Prostate gland (tissue), 2 donors: ENCODE results near the gene KCNQ1. TPM values are rescaled to one million over a fixed set of nuclear protein-coding genes. Genes with fewer than 3 reads are reported as not detected.

Experiments
- DNase-seq: peaks from one replicate; pipeline ENCODE4 v3.0.0-alpha.2; 2019; ENCODE audit warnings: low spot score
- H3K27ac ChIP-seq, 2 donors: fragments of 200-600 bp; sonication (generic); 2 replicates each; pipeline ENCODE4 v1.5.1; 2017 to 2019
- H3K27me3 ChIP-seq: fragments of 200-600 bp; sonication (generic); replicated peaks from 2 replicates; pipeline ENCODE4 v1.5.1; 2019; ENCODE audit not compliant: insufficient read depth
- H3K36me3 ChIP-seq, 2 donors: fragments of 200-600 bp; sonication (generic); 1 replicate in 1 of 2; 2 replicates in 1 of 2; pipeline versions ENCODE4 v1.5.1 to v1.8.1; 2017 to 2019
- H3K4me1 ChIP-seq: fragments of 200-600 bp; sonication (generic); replicated peaks from 2 replicates; pipeline ENCODE4 v1.5.1; 2019
- H3K4me3 ChIP-seq, 2 donors: fragments of 200-600 bp; sonication (generic); 2 replicates each; pipeline ENCODE4 v1.5.1; 2017 to 2019
- H3K9me3 ChIP-seq: fragments of 200-600 bp; sonication (generic); 2 replicates; pipeline ENCODE4 v1.5.1; 2017
- POLR2A ChIP-seq: fragments of 450-650 bp; IDR thresholded peaks from one replicate; pipeline ENCODE4 v1.6.1; 2016; ENCODE audit warnings: antibody characterized with exemption, mild to moderate bottlenecking
- POLR2AphosphoS5 ChIP-seq: sonication (generic); formaldehyde crosslinking; IDR thresholded peaks from one replicate; pipeline ENCODE4 v1.6.1; 2017; ENCODE audit warnings: antibody characterized with exemption
- WGBS: methylation state at CpG from one replicate; pipeline ENCODE4 v1.1.5; 2018; 5-methylcytosine and 5-hydroxymethylcytosine counted together
- intact Hi-C: fragments of 100-400 bp; cut with DNase I; formaldehyde crosslinking; loops from one replicate; pipeline ENCODE4 v1.14.2; 2022
- total RNA-seq, 2 donors: library from RNA; depleted of rRNA; stranded (reverse); fragments of >200 nt; gene quantifications; one replicate each; pipeline ENCODE4 v1.1.0, GENCODE V29; 2016
- TF ChIP-seq, protein P1 (sequence below), 4 experiments: fragments of 200-600 bp in 2 of 4; fragments of 450-650 bp in 2 of 4; sonication (generic) in 2 of 4; IDR thresholded peaks; 1 replicate in 3 of 4; 2 replicates in 1 of 4; pipeline ENCODE4 v1.5.1; 2016 to 2019; ENCODE audit warnings: antibody characterized with exemption in 4 of 4, mild to moderate bottlenecking in 2 of 4, moderate library complexity in 2 of 4

The KCNQ1 gene
- total RNA-seq, 2 donors from 2014 or later = 10.0 to 33.8 TPM

DNA sequence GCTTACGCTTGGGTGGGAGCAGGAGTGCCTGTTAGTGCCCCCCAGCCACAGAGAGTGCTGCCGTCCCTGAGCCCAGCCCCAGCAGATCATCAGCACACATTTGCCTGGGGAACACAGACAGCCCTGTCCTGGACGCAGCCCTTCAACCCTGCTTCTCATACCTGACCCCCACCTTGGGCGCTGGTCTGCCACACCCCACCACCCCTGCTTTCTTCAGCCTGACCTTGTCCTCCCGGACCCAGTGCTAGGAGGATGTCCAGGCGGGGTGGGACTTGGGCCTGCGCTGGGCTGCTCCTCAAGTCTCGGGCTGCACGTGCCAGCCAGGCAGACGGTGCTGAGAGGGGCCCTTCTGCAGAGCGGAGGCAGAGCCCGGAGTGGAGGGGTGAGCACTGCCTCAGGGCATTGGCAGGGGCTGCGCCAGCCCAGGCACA, 135.8 kb downstream of the KCNQ1 start:
- Histone ChIP-seq H3K4me1 (peaks cover 1% of the 10 kb centered on the region), H3K36me3 (no peaks in the 10 kb centered on the region), H3K27ac (no peak overlapping the region), H3K9me3 (no peaks in the 10 kb centered on the region), H3K27me3 (no peaks in the 10 kb centered on the region), H3K4me3 (no peak overlapping the region)
- no peak for DNase-seq
- intact Hi-C loops = no loop called here
- TF ChIP-seq, protein P1, sequence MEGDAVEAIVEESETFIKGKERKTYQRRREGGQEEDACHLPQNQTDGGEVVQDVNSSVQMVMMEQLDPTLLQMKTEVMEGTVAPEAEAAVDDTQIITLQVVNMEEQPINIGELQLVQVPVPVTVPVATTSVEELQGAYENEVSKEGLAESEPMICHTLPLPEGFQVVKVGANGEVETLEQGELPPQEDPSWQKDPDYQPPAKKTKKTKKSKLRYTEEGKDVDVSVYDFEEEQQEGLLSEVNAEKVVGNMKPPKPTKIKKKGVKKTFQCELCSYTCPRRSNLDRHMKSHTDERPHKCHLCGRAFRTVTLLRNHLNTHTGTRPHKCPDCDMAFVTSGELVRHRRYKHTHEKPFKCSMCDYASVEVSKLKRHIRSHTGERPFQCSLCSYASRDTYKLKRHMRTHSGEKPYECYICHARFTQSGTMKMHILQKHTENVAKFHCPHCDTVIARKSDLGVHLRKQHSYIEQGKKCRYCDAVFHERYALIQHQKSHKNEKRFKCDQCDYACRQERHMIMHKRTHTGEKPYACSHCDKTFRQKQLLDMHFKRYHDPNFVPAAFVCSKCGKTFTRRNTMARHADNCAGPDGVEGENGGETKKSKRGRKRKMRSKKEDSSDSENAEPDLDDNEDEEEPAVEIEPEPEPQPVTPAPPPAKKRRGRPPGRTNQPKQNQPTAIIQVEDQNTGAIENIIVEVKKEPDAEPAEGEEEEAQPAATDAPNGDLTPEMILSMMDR (IDR thresholded peaks at IDR 0.05) = no peak
- no peak for TF ChIP-seq POLR2AphosphoS5
- no peak for TF ChIP-seq POLR2A
- 90% methylated on average over 13 of the region's 13 CpGs for whole genome bisulfite sequencing

DNA sequence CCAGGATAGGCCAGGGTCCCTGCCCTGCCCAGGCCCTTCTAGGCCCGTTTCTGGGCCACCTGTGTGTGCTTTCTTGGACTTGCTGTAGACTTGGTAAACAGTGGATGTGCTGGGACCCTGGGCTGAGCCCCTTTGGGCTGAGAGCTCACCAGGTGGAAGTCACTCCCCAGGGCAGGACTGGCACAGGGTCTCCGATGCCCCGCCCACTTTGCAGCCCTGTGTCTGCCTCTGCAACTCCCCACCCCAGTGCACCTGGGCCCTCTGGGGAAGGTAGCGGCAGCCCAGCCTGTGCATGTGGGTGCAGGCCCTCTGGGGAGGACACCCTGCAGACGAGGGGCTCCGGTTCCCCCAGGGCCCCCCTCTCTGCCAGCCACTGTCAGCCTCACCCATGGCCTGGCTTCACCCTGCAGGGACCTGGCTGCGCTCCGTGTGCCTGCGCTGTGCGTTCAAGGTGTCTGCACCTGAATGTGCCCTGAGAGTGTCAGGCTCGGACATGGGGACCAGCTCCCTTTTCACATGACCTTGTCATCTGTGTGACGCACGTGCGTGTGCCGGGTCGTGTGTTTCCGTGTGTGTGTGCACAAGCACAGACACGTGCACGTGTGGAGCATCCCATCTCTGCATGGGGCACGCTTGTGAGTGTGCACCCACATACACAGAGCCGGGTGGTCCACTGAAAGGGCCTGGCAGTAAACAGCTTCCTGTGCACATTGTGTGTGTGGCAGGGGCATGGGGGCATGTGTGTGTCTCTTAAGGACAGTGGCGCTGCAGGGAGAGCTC, 136.5 kb downstream of the KCNQ1 start:
- Histone ChIP-seq H3K36me3 (no peaks in the 10 kb centered on the region), H3K27me3 (no peaks in the 10 kb centered on the region), H3K4me1 (no peaks in the 10 kb centered on the region), H3K4me3 (no peak overlapping the region), H3K9me3 (no peaks in the 10 kb centered on the region), H3K27ac (no peak overlapping the region)
- intact Hi-C loops = no loop called here
- no peak for TF ChIP-seq POLR2AphosphoS5
- WGBS = 90% methylated on average over 21 of the region's 22 CpGs
- DNase-seq = no peak

DNA sequence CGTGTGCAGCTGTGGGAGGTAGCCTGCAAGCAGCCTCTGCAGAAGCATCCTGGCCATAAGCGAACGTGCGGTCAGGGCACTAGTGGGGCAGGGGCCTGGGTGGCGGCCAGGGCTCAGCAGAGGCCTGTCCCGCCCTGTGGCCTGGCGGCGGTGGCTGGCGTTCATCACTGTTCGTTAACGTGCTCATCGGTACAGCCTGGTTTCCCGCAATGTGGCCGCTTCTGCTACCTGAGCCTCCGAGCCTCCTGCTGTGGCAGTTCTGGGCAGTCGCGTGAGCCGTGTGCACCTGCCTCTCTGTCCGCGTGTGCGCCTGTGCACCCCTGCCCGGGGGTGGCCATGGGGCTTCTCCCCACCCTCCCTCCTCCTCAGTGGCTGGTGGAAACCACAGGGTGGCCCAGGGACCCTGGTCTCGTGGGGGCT, 137.1 kb downstream of the KCNQ1 start:
- Histone ChIP-seq H3K4me3 (no peak overlapping the region), H3K27ac (no peak overlapping the region), H3K9me3 (no peaks in the 10 kb centered on the region), H3K27me3 (no peaks in the 10 kb centered on the region), H3K36me3 (no peaks in the 10 kb centered on the region), H3K4me1 (no peaks in the 10 kb centered on the region)
- TF ChIP-seq, protein P1 (IDR thresholded peaks at IDR 0.05) = no peak
- TF ChIP-seq POLR2AphosphoS5 = no peak
- intact Hi-C loops = no loop called here
- DNase-seq = no peak
- WGBS = 93% methylated on average over 19 of the region's 23 CpGs

DNA sequence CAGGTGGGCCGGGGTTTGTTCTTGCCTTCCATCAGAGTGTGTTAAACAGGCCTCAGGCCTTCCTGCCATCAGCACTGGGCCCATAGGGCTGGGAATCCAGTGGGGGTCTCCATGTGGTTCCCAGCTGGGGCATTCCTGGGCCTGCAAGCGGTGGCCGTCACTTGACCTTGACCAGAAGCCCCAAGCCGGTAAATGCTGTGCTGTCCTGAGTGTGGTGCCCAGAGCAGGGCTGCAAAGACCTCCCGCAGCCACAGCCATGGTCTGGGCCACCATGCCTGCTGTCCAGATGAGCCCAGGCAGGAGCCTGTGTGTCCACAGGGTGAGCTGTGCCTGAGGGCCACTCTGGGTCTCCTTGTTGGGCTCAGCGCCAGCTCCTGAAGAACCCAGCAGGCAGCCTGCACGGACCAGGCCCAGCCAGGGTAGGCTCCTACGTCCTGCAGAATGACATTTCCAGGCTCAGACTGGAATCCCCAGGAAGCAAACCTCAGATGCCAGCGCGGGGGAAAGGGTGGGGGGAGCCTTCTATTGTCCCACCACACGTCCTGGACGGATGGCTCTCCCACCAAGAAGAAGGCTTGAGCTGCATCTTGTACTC, 137.6 kb downstream of the KCNQ1 start:
- intact Hi-C loops = no loop called here
- WGBS = 77% methylated on average over 11 of the region's 12 CpGs
- Histone ChIP-seq H3K27ac (no peak overlapping the region), H3K27me3 (no peaks in the 10 kb centered on the region), H3K4me3 (no peak overlapping the region), H3K9me3 (no peaks in the 10 kb centered on the region), H3K36me3 (no peaks in the 10 kb centered on the region), H3K4me1 (no peaks in the 10 kb centered on the region)
- no peak for DNase-seq
- no peak for TF ChIP-seq POLR2A
- TF ChIP-seq, protein P1 (IDR thresholded peaks at IDR 0.05) = no peak
- TF ChIP-seq POLR2AphosphoS5 = no peak

DNA sequence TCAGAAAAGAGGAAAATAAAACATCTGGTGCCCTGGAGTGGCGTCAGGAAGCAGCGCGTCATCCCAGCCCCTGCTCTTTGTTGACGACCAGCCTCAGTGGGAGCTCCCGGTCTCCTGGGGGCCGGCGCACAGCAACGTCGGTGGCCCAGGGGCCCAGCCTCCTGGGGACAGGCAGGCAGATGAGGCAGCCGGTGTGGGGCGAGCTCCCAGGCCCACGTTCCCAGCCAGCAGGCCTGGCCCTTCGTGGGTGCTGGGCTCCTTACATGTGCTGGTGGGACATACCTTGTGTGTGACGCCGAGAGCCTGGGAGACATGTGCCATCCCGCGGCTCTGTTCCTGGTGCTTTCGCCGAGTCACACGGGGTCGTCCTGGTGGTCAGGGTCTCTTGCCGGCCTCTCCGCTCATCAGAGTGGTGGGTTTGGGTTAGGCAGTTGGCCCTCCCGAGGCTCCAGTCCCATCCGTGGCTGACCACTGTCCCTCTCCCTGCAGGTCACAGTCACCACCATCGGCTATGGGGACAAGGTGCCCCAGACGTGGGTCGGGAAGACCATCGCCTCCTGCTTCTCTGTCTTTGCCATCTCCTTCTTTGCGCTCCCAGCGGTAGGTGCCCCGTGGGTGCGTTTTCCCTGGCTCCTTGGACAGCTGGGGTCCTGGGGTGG, 138.3 kb downstream of the KCNQ1 start:
- TF ChIP-seq POLR2A = no peak
- TF ChIP-seq, protein P1 (IDR thresholded peaks at IDR 0.05) = no peak
- H3K27me3 ChIP-seq = no peaks in the 10 kb centered on the region
- 91% methylated on average over 30 of the region's 33 CpGs for WGBS
- no peaks in the 10 kb centered on the region for H3K4me1 ChIP-seq
- H3K27ac ChIP-seq = no peak overlapping the region
- no peaks in the 10 kb centered on the region for H3K9me3 ChIP-seq
- no peaks in the 10 kb centered on the region for H3K36me3 ChIP-seq
- DNase-seq = no peak
- intact Hi-C loops = no loop called here
- H3K4me3 ChIP-seq = no peak overlapping the region
